Measurements from ENCODE around the gene VWA1.
"Not testable (repeated sequence)": the region's sequence is repeated elsewhere in the genome, so short reads cannot be mapped to it uniquely, and the experiment has no call there.

The VWA1 gene, protein sequence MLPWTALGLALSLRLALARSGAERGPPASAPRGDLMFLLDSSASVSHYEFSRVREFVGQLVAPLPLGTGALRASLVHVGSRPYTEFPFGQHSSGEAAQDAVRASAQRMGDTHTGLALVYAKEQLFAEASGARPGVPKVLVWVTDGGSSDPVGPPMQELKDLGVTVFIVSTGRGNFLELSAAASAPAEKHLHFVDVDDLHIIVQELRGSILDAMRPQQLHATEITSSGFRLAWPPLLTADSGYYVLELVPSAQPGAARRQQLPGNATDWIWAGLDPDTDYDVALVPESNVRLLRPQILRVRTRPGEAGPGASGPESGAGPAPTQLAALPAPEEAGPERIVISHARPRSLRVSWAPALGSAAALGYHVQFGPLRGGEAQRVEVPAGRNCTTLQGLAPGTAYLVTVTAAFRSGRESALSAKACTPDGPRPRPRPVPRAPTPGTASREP

DNA sequence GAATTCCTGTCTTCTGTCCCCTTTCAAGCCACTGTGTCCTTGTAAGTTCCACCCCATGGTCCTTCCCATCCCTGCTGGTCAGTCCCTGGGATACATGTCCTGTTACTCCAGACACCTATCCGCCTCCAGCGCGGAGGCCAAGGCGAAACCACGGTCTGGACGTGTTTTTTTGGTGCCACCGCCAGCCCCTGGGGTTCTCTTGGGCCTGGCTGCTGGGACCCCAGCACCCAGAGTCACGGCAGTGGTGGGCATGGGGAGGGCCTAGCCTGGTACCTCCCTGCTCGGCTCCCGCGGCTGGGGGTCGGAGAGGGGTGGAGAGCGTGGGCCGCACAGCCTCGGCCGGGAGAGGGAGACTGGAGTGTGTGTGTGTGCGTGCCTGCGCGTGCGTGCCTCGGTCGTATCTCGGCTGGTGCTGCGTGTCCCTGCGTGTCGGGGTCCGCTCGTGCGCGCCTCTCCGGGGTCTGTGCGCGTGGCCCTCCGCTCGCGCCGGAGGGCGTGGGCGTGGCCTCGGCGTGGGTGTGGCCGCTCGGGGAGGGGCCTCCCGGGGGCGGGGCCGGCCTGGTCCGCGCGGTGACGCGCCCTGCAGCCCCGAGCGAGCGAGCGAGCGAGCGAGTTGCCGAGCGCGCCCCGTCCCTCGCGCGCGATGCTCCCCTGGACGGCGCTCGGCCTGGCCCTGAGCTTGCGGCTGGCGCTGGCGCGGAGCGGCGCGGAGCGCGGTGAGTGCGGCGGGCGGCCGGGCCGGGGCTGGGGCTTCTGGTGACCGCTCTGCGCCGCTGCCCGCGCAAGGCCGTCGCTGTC is at the start of gene VWA1:
Gene VWA1 (plus strand): TSS at position 585 of the 798 bp plus-strand sequence. CDS start 59 bp downstream, at position 644.
- peak; percentile 43 for DNase-seq

GRCh38 chr1:1385931-1386330 is 49.6 kb upstream of the VWA1 start:
- no peak for DNase-seq

- no peak for DNase-seq
Observed at GRCh38 chr1:1387098-1388077, 48.1 kb upstream of the VWA1 start.

- no peak for DNase-seq
Observed at GRCh38 chr1:1388078-1388472, 47.4 kb upstream of the VWA1 start.

- DNase-seq, result no peak
Observed at GRCh38 chr1:1390675-1391074, 44.8 kb upstream of the VWA1 start.

DNA sequence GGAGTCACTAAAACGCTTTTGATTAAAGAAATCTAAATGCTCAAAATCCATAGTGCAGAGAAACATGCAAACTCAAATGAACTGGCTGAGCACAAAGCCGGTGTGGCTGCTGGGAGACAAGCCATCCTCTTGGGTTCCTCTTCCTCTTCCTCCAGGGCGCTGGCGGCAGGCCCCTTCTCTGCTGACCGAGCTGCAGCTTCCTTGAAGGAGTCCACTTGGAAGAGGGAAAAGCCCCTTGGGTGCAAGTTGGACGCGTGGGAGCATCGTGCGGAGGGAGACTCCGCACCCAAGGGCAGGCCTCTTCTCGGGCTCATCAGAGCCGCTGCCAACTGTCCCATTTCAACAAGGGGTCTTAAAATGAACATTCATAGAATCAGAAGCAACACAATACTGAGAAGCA is 44.3 kb upstream of the VWA1 start:
- DNase-seq, result no peak

DNA sequence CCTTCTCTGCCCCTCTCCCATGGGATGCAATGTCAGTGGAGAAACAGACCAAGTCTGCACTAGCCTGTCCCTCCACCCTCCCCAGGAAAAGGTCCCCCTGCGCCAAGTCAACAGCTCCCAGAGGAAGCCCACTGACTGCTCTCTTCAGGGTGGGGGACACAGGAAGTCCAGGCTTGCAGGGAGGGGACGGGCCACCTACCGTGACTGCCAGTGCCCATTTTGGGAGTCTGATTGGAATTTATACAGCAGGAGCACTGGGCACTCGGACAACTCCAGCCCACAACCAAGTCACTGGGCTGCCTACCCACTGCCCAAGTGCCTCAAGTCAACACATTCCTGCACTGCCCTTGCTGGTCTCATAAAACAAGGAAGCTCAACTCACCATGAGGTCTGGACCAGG is 42.5 kb upstream of the VWA1 start:
- no peak for DNase-seq

- DNase-seq, result no peak
Observed at GRCh38 chr1:1393428-1393827, 42.1 kb upstream of the VWA1 start.

DNA sequence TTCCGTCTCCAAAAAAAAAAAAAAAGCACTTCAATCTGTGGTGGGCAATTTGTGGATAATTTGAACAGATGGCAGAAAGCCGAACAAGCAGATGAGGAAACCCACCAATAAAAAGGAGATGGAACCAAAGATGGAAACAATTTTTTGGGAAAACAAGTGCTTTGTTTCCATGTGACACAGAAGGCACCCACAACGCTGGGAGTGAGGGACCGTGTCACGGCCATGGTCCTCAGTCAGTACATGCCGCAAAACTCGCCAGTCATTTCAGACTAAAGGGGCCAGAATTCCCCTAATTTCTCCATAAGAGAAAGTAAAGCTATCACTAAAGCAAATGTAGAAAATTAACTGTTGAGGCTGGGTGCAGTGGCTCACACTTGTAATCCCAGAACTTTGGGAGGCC is 41.4 kb upstream of the VWA1 start:
- no peak for DNase-seq

GRCh38 chr1:1395166-1395565 is 40.3 kb upstream of the VWA1 start:
- DNase-seq, result no peak

- peak; percentile 59 for DNase-seq
Observed at GRCh38 chr1:1397839-1398523, 37.5 kb upstream of the VWA1 start.

DNA sequence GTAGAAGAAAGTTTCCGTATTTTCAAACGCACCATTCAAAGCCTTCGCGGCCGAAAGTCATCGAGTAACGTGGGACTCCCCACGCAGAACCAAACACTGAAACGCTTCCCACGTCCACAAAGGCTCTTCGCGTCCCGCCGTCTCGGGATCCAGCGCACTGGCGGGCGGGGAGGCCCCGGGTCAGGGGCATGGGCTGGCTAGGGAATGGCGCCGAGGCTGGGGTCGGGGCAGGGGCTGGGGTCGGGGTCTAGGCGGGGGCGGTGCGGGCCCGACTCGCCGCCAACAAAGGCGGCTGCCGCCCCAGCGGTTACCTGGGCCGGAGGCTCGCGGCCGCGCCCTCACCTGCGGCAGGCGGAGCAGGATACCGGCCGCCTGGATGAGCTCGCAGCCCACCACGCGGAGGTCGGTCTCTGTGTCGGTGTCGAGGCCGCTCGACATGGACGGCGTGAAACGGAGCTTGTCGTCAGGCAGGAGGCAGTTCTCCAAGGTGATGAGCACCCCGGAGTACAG is 36.8 kb upstream of the VWA1 start:
- no peak for DNase-seq

GRCh38 chr1:1399187-1399871 is 36.2 kb upstream of the VWA1 start, which contains the start of gene CCNL2:
Gene CCNL2 (minus strand): TSS chr1:1399335. CDS start chr1:1399306, 29 bp downstream.
- DNase-seq, result peak; percentile 97

DNA sequence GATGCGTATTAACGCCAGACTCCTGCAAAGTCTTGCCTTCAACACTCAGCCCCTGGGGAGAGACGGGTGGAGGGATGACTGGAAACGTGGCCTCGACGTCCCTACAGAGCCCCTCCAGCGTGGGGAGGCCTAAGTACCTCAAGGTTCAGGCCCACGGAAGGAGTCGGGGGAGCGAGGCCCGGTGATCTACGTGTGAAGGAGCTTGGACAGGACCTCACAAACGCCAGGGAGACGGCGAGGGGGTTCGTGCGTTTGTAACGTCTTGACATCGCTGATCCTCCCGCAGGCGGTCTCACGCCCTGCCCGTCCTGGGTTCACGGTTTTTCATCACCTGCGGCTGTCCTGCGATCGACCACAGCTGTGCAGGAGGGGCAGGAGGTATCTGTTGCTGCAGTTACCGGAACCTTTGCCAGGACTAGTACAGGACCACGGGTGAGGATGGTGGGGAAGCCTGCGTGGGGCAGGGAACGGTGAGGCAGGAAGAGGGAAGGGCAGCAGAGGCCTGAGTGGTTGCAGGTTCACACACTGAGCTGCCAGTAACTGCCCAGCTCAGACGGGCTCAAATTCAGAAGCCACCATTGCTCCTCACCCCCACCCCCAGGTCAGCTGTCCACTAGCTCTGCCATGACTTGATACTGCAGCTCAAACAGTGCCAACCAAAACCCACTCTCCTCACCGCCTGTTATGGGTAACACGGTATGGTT is 35.5 kb upstream of the VWA1 start:
- no peak for DNase-seq

DNA sequence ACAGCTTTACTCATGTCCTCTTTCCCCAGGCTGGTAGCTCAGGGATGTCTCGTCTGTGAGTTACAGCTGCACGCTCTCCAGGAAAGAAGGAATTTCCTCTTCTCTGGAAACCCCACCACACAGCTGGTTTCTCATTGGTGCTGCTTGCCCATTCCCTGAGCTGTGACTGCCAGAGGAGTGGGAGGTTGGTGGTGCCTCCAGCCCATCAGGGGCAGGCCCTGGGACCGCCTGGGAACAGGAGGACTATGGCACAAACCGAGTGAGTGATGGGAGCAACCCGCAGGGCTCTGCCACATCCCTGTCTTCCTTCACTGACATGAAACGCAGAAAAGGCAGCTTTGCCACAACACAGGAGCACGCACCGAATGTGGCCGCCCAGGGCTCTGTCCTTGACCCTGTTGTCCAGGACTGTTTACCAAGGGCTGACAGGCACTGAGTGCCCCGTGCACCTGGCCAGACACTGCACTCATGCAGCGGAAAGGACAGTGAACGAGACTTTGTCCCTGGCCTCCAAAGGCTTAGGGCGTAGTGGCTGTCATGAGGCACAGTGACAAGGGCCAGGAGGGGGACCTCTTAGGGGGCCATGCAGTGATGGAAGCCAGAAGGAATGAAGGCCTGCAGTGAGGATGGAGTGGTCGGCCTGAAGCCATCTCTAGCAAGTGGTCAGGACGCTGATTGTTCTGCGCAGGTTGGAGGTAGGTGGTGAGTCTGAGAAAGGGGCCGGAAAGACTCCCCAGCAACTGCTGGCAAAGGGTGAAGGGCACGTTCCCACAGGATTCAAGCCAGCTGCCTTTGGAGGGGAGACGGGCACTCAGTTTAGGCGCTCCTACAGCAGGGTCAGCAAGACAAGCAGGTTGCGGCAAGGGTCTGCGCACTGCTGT is 34.7 kb upstream of the VWA1 start:
- no peak for DNase-seq

DNA sequence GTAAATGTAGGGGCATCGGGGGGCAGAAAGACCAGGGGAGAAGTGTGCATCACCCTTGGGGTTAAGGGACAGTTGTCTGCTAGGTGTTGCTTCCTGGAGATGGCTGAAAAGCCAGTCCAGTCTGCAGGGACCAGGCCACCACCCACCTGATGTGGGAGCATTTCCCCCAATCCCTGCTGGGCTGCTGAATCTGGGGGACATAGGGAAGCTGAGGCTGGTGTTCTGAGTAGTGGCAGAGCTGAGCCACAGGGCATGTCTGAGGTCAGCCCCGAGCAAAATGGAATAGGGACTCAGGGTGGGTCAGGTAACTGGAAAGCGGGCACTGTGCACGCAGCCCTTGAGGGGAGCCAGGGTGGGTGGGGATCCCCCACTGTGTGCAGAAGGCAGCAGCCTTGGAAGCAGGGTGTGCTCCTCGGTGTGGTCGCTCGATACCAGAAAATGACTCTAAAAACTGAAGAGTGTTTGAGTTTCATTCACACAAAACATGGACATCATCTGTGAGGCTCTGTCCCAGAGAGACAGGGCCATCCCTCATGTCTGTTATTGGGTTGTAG is 34.0 kb upstream of the VWA1 start:
- no peak for DNase-seq

DNA sequence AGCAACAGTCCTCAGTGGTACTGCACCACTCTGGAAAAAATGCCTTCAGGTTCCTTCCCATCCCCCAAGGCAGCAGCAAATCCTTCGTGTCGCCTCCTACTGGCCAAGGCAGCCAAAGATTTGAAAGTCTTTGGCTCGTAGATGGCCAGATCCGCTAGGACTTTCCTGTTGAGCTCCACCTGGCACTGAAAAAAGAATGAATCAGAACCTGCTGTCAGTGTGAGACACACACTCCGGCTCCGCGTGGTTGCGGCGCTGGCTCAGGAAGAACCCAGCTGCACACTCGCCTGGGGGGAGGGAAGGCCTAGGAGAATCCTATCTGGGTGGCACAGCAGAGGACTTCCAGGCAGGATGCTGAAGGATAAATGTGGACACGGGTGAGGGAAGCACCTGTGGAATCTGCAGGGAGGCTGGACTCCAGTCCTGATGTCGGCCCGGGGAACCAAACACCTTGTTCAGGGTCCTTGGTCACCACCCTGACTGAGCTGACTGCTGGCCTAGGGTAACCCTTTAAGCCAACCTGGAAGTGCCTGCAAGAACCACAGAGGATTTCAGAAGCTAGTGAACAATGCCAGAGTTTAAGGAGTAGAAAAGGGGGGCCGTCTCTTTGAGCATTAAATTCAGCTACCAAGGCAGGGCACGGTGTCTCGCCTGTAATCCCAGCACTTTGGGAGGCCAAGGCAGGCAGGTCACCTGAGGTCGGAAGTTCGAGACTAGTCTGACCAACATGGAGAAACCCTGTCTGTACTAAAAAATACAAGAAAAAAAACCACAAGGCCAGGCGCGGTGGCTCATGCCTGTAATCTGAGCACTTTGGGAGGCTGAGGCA is 33.2 kb upstream of the VWA1 start:
- DNase-seq, result peak; percentile 72

DNA sequence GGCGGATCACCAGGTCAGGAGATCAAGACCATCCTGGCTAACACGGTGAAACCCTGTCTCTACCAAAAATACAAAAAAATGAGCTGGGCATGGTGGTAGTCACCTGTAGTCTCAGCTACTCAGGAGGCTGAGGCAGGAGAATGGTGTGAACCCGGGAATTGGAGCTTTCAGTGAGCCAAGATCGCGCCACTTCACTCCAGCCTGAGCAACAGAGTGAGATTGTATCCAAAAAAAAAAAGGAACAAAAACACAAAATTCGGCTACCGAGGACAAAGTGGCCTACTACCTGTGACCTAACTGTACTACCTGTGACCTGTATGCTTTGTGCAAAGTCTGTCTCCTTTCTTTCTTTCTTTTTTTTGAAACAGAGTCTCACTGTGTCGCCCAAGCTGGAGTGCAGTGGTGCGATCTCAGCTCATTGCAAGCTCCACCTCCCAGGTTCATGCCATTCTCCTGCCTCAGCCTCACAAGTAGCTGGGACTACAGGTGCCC is 32.5 kb upstream of the VWA1 start:
- not testable (repeated sequence) for DNase-seq
